ENCODE data around the gene EYS.

- TF ChIP-seq EZH2 (IDR thresholded peaks at IDR 0.05) (no peak), ATF3 (IDR thresholded peaks at IDR 0.05) (no peak)
These were observed 2000.4 kb downstream of the EYS start for GRCh38 chr6:63706630-63707029.
